ENCODE measurements around the gene TSC22D2.

DNA sequence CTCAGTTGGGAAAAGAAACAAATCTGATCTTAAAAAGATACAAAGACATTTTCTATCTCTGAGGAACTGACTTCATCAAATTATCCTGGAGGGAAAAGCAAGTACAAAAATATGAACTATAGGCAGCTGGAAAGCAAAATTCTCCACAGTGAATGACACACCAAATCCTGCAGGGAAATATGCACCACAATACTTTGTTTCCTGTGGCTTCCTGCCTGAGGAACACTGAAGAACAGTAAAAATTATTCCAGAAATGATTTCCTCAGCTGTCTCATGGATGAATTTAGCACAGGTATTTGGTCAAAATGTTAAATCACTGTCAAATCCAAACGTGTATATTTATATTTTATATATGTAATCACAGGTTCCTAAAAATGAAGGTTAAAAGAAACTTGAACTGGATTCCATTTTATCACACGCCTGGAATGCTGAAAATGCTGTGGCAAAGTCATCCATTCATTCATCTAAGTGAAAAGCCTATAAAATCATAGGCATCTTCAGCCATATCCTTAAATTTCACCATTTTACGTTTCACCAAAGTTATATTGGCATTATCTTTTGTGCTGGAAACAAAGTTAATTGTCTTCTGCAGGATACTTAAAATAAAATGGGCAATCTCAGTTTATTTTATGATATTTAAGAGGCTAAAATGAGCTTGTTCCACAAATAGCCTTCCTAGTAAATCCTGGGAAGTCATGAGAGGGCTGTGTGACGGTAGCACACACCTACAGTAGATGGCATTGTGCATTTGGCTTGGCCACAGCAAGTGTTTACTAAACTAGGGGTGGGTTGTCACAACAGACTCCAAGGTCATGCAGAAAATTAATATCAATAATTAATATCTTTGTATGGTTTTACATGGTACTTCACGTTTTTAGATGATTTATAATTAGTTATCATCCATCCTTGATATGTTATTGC is 19.3 kb upstream of the TSC22D2 start:
- TF ChIP-seq, protein P1, sequence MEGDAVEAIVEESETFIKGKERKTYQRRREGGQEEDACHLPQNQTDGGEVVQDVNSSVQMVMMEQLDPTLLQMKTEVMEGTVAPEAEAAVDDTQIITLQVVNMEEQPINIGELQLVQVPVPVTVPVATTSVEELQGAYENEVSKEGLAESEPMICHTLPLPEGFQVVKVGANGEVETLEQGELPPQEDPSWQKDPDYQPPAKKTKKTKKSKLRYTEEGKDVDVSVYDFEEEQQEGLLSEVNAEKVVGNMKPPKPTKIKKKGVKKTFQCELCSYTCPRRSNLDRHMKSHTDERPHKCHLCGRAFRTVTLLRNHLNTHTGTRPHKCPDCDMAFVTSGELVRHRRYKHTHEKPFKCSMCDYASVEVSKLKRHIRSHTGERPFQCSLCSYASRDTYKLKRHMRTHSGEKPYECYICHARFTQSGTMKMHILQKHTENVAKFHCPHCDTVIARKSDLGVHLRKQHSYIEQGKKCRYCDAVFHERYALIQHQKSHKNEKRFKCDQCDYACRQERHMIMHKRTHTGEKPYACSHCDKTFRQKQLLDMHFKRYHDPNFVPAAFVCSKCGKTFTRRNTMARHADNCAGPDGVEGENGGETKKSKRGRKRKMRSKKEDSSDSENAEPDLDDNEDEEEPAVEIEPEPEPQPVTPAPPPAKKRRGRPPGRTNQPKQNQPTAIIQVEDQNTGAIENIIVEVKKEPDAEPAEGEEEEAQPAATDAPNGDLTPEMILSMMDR (IDR thresholded peaks at IDR 0.05; ENCODE audit: extremely low read depth in 1 of 2, insufficient read depth in 1 of 2, low read depth in 1 of 2, low read length in 2 of 2): no peak
- TF ChIP-seq POLR2AphosphoS5 (IDR thresholded peaks at IDR 0.05; ENCODE audit: insufficient read depth, low read depth, low read length) (no peak), POLR2A (IDR thresholded peaks at IDR 0.05; ENCODE audit: low read depth, low read length) (no peak), JUN (IDR thresholded peaks at IDR 0.05; ENCODE audit: borderline replicate concordance, insufficient read depth, insufficient read length, low read depth) (no peak), EZH2 (IDR thresholded peaks at IDR 0.05; ENCODE audit: borderline replicate concordance, low read depth, low read length, severe bottlenecking) (no peak)

All from endothelial cell of umbilical vein (primary cell).